B cell (primary cell): ENCODE data around the gene EYA4.

Experiments used
- EZH2 ChIP-seq: IDR thresholded peaks from 2 replicates; pipeline ENCODE4 v1.6.1; 2012; ENCODE audit warnings: borderline replicate concordance, low read depth, mild to moderate bottlenecking, moderate library complexity, low read length; ENCODE audit not compliant: insufficient read depth, poor library complexity, severe bottlenecking
- TF ChIP-seq, protein P1 (sequence below): fragments of 200-600 bp; IDR thresholded peaks from one replicate; pipeline ENCODE4 v1.8.0; 2022; ENCODE audit warnings: antibody characterized with exemption, mild to moderate bottlenecking

DNA sequence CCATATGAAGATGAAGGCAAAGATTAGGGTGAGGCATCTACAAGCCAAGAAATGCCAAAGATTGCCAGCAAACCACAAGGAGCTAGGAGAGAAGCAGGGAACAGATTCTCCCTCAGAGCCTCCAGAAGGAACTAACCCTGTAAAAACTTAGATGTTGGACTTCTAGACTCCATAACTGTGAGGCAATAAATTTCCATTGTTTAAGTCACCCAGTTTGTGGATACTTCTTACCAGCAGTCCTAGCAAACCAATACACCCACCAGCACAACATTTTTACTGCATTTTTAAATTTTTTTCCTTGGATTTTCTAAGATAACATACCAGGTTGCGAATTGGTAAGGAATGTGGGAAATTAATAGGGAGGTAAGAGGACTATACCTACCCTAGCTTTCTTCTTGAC, 47.8 kb upstream of the EYA4 start:
- TF ChIP-seq, protein P1, sequence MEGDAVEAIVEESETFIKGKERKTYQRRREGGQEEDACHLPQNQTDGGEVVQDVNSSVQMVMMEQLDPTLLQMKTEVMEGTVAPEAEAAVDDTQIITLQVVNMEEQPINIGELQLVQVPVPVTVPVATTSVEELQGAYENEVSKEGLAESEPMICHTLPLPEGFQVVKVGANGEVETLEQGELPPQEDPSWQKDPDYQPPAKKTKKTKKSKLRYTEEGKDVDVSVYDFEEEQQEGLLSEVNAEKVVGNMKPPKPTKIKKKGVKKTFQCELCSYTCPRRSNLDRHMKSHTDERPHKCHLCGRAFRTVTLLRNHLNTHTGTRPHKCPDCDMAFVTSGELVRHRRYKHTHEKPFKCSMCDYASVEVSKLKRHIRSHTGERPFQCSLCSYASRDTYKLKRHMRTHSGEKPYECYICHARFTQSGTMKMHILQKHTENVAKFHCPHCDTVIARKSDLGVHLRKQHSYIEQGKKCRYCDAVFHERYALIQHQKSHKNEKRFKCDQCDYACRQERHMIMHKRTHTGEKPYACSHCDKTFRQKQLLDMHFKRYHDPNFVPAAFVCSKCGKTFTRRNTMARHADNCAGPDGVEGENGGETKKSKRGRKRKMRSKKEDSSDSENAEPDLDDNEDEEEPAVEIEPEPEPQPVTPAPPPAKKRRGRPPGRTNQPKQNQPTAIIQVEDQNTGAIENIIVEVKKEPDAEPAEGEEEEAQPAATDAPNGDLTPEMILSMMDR = no peak
- no peak for TF ChIP-seq EZH2
